GM21390 (cell line): ENCODE data around the gene SH3RF3.

Source experiments
- ATAC-seq: cut with Tn5 transposase; IDR thresholded peaks from one replicate; pipeline ENCODE4 v1.9.1; 2021; ENCODE audit not compliant: unreplicated experiment

SH3RF3 gene

GRCh38 chr2:109370399-109371035, 241.5 kb downstream of the SH3RF3 start:
- no peak for ATAC-seq

- ATAC-seq, result no peak
Measured at GRCh38 chr2:109371481-109372170, 242.6 kb downstream of the SH3RF3 start.

GRCh38 chr2:109372171-109372568, 243.2 kb downstream of the SH3RF3 start:
- no peak for ATAC-seq

GRCh38 chr2:109372614-109373013, 243.6 kb downstream of the SH3RF3 start:
- ATAC-seq, result no peak

GRCh38 chr2:109373791-109374547, 245.0 kb downstream of the SH3RF3 start:
- ATAC-seq, result no peak

- ATAC-seq, result no peak
Measured at GRCh38 chr2:109374548-109375130, 245.6 kb downstream of the SH3RF3 start.

GRCh38 chr2:109375131-109375561, 246.1 kb downstream of the SH3RF3 start:
- ATAC-seq, result no peak

- no peak for ATAC-seq
Measured at GRCh38 chr2:109375656-109376055, 246.7 kb downstream of the SH3RF3 start.

- ATAC-seq, result no peak
Measured at GRCh38 chr2:109376115-109376514, 247.1 kb downstream of the SH3RF3 start.

GRCh38 chr2:109376796-109377495, 247.9 kb downstream of the SH3RF3 start:
- ATAC-seq, result no peak

- no peak for ATAC-seq
Measured at GRCh38 chr2:109377976-109378375, 249.0 kb downstream of the SH3RF3 start.

GRCh38 chr2:109378682-109379081, 249.7 kb downstream of the SH3RF3 start:
- no peak for ATAC-seq

GRCh38 chr2:109379507-109379906, 250.5 kb downstream of the SH3RF3 start:
- no peak for ATAC-seq

- no peak for ATAC-seq
Measured at GRCh38 chr2:109380502-109381326, 251.7 kb downstream of the SH3RF3 start.

GRCh38 chr2:109381327-109381820, 252.4 kb downstream of the SH3RF3 start:
- no peak for ATAC-seq

GRCh38 chr2:109382226-109382895, 253.4 kb downstream of the SH3RF3 start:
- ATAC-seq, result no peak

GRCh38 chr2:109382951-109383350, 253.9 kb downstream of the SH3RF3 start:
- ATAC-seq, result no peak

GRCh38 chr2:109383505-109384307, 254.7 kb downstream of the SH3RF3 start:
- no peak for ATAC-seq
